HG03565 (cell line): Measurements from ENCODE around the gene SRRM5.
"Not testable (repeated sequence)": the region's sequence is repeated elsewhere in the genome, so short reads cannot be mapped to it uniquely, and the experiment has no call there.

ENCODE experiments used
- ATAC-seq: cut with Tn5 transposase; IDR thresholded peaks from one replicate; pipeline ENCODE4 v1.9.1; 2021; ENCODE audit warnings: mild to moderate bottlenecking, moderate library complexity; ENCODE audit not compliant: unreplicated experiment

The SRRM5 gene

GRCh38 chr19:43636121-43636683 is 24.3 kb downstream of the SRRM5 start:
- ATAC-seq: no peak

GRCh38 chr19:43638214-43638994 is 26.5 kb downstream of the SRRM5 start:
- ATAC-seq: no peak

- no peak for ATAC-seq
Measured at GRCh38 chr19:43638995-43639518, 27.2 kb downstream of the SRRM5 start.

- no peak for ATAC-seq
Measured at GRCh38 chr19:43639519-43640423, 27.9 kb downstream of the SRRM5 start, which contains the start of gene CADM4. TSS of gene CADM4 (minus strand) at chr19:43639850. CDS start at chr19:43639790, 60 bp downstream.

- ATAC-seq: no peak
Measured at GRCh38 chr19:43640424-43640757, 28.5 kb downstream of the SRRM5 start.

GRCh38 chr19:43641333-43641732 is 29.4 kb downstream of the SRRM5 start:
- ATAC-seq: no peak

GRCh38 chr19:43642531-43642930 is 30.6 kb downstream of the SRRM5 start:
- ATAC-seq: no peak

- no peak for ATAC-seq
Measured at GRCh38 chr19:43643326-43643725, 31.4 kb downstream of the SRRM5 start.

- ATAC-seq: no peak
Measured at GRCh38 chr19:43644181-43644580, 32.3 kb downstream of the SRRM5 start.

- ATAC-seq: no peak
Measured at GRCh38 chr19:43648633-43649032, 36.7 kb downstream of the SRRM5 start.

- no peak for ATAC-seq
Measured at GRCh38 chr19:43649514-43649913, 37.6 kb downstream of the SRRM5 start.

- ATAC-seq: not testable (repeated sequence)
Measured at GRCh38 chr19:43650276-43650675, 38.4 kb downstream of the SRRM5 start.

- peak; percentile 40 for ATAC-seq
Measured at GRCh38 chr19:43651758-43652545, 40.1 kb downstream of the SRRM5 start.

- ATAC-seq: no peak
Measured at GRCh38 chr19:43652546-43652874, 40.6 kb downstream of the SRRM5 start.

- ATAC-seq: no peak
Measured at GRCh38 chr19:43656436-43656835, 44.5 kb downstream of the SRRM5 start.

GRCh38 chr19:43658001-43658400 is 46.1 kb downstream of the SRRM5 start:
- ATAC-seq: no peak

GRCh38 chr19:43658494-43658893 is 46.6 kb downstream of the SRRM5 start:
- ATAC-seq: no peak

- no peak for ATAC-seq
Measured at GRCh38 chr19:43660301-43660970, 48.5 kb downstream of the SRRM5 start.

- ATAC-seq: no peak
Measured at GRCh38 chr19:43660971-43661360, 49.1 kb downstream of the SRRM5 start.

GRCh38 chr19:43662487-43662886 is 50.6 kb downstream of the SRRM5 start:
- ATAC-seq: no peak
